Upper lobe of left lung (tissue), 4 donors: ENCODE data around the gene DRAM2.

Experiments used
- CTCF ChIP-seq, 6 experiments: fragments of 450-650 bp in 4 of 6; fragments of 200-600 bp in 2 of 6; sonication (generic) in 2 of 6; IDR thresholded peaks; one replicate each; pipeline ENCODE4 v1.5.1; 2016 to 2019; ENCODE audit warnings: antibody characterized with exemption in 6 of 6
- EP300 ChIP-seq, 4 donors: sonication (generic); formaldehyde crosslinking; IDR thresholded peaks; one replicate each; pipeline ENCODE4 v1.5.1; 2017; ENCODE audit warnings: antibody characterized with exemption in 4 of 4, control low read depth in 2 of 4
- POLR2A ChIP-seq, 4 donors: fragments of 450-650 bp; IDR thresholded peaks; one replicate each; pipeline ENCODE4 v1.5.1; 2016 to 2017; ENCODE audit warnings: antibody characterized with exemption in 4 of 4, mild to moderate bottlenecking in 2 of 4
- POLR2AphosphoS5 ChIP-seq, 2 donors: sonication (generic); formaldehyde crosslinking; IDR thresholded peaks; one replicate each; pipeline ENCODE4 v1.5.1; 2017; ENCODE audit warnings: antibody characterized with exemption in 2 of 2

GRCh38 chr1:111097356-111098099 is 42.4 kb downstream of the DRAM2 start:
- TF ChIP-seq CTCF (IDR thresholded peaks at IDR 0.05) (no peak), POLR2AphosphoS5 (IDR thresholded peaks at IDR 0.05) (no peak), EP300 (IDR thresholded peaks at IDR 0.05) (no peak), POLR2A (IDR thresholded peaks at IDR 0.05) (no peak)
